Esophagus squamous epithelium (tissue), 4 donors: ENCODE data around the gene NUP98.

Source experiments
- POLR2A ChIP-seq, 4 donors: fragments of 450-650 bp; IDR thresholded peaks; one replicate each; pipeline ENCODE4 v1.6.1; 2017; ENCODE audit warnings: antibody characterized with exemption in 4 of 4, mild to moderate bottlenecking in 4 of 4, moderate library complexity in 3 of 4
- TF ChIP-seq, protein P1 (sequence below), 6 experiments: fragments of 450-650 bp in 4 of 6; fragments of 200-600 bp in 2 of 6; sonication (generic) in 2 of 6; IDR thresholded peaks; one replicate each; pipeline ENCODE4 v1.5.1; 2016 to 2019; ENCODE audit warnings: antibody characterized with exemption in 6 of 6, mild to moderate bottlenecking in 4 of 6, moderate library complexity in 4 of 6

- TF ChIP-seq, protein P1, sequence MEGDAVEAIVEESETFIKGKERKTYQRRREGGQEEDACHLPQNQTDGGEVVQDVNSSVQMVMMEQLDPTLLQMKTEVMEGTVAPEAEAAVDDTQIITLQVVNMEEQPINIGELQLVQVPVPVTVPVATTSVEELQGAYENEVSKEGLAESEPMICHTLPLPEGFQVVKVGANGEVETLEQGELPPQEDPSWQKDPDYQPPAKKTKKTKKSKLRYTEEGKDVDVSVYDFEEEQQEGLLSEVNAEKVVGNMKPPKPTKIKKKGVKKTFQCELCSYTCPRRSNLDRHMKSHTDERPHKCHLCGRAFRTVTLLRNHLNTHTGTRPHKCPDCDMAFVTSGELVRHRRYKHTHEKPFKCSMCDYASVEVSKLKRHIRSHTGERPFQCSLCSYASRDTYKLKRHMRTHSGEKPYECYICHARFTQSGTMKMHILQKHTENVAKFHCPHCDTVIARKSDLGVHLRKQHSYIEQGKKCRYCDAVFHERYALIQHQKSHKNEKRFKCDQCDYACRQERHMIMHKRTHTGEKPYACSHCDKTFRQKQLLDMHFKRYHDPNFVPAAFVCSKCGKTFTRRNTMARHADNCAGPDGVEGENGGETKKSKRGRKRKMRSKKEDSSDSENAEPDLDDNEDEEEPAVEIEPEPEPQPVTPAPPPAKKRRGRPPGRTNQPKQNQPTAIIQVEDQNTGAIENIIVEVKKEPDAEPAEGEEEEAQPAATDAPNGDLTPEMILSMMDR (IDR thresholded peaks at IDR 0.05) = no peak
- TF ChIP-seq POLR2A (IDR thresholded peaks at IDR 0.05) = no peak
Observed at GRCh38 chr11:3736816-3737215, 60.5 kb downstream of the NUP98 start.
